H1 (cell line): Measurements from ENCODE around the gene LARP6. TPM values are rescaled to one million over a fixed set of nuclear protein-coding genes. Genes with fewer than 3 reads are reported as not detected.

Source experiments
- BACH1 ChIP-seq: IDR thresholded peaks from 2 replicates; pipeline ENCODE4 v1.6.1; 2012; ENCODE audit warnings: low read length, improper control_type of control experiment
- CBX5 ChIP-seq: fragments of 300-800, 300-1000 bp; sonication (generic); IDR thresholded peaks from 2 replicates; pipeline ENCODE4 v1.7.1; 2016; ENCODE audit warnings: antibody characterized with exemption, low read length, low read depth
- EGR1 ChIP-seq: IDR thresholded peaks from 2 replicates; pipeline ENCODE4 v1.6.1; 2011; ENCODE audit warnings: low read depth, low read length, borderline replicate concordance
- KDM4A ChIP-seq: IDR thresholded peaks from one replicate; pipeline ENCODE4 v1.7.1; 2012; ENCODE audit warnings: low read depth, mild to moderate bottlenecking, moderate library complexity, low read length, inconsistent platforms; ENCODE audit not compliant: severe bottlenecking
- NANOG ChIP-seq: IDR thresholded peaks from 2 replicates; pipeline ENCODE4 v1.6.1; 2011; ENCODE audit warnings: low read length, low read depth, mild to moderate bottlenecking, inconsistent platforms; ENCODE audit not compliant: insufficient read depth, poor library complexity, severe bottlenecking
- NRF1 ChIP-seq: IDR thresholded peaks from 2 replicates; pipeline ENCODE4 v1.6.1; 2011; ENCODE audit warnings: mild to moderate bottlenecking, low read depth, low read length, improper control_type of control experiment
- POLR2A ChIP-seq, 2 experiments: IDR thresholded peaks; 1 replicate in 1 of 2; 2 replicates in 1 of 2; pipeline ENCODE4 v1.6.1; 2011; ENCODE audit warnings: low read depth in 2 of 2, low read length in 2 of 2, mild to moderate bottlenecking in 2 of 2; ENCODE audit errors: control extremely low read depth in 1 of 2
- SRF ChIP-seq: IDR thresholded peaks from 2 replicates; pipeline ENCODE4 v1.6.1; 2011; ENCODE audit warnings: mild to moderate bottlenecking, low read depth, low read length, moderate library complexity
- TAF7 ChIP-seq: optimal IDR thresholded peaks from 2 replicates; pipeline ENCODE3; 2011; ENCODE audit warnings: low read depth, mild to moderate bottlenecking, inconsistent platforms, low read length, moderate library complexity, borderline replicate concordance
- TBP ChIP-seq: IDR thresholded peaks from 2 replicates; pipeline ENCODE4 v1.6.1; 2011; ENCODE audit warnings: low read depth, low read length, improper control_type of control experiment
- TEAD4 ChIP-seq: IDR thresholded peaks from 2 replicates; pipeline ENCODE4 v1.6.1; 2012; ENCODE audit warnings: low read depth, low read length, inconsistent platforms, mixed read lengths
- polyA plus RNA-seq, 7 experiments: library from polyadenylated mRNA; depleted of rRNA in 3 of 7; stranded (reverse) in 5 of 7; unstranded in 2 of 7; fragments of >200 nt in 5 of 7; fragments of 200-250 nt in 2 of 7; gene quantifications; 1 replicate in 5 of 7; 2 replicates in 1 of 7; 4 replicates in 1 of 7; pipeline versions ENCODE4 v1.2.1 to v1.2.3, GENCODE V29; 2011 to 2013; ENCODE audit warnings: missing spikeins in 2 of 7, mixed read lengths in 2 of 7
- total RNA-seq: library from RNA; stranded (reverse); fragmentation: NEBNext Ultra II Directional; extraction: Animal tissue kit (Norgen Biotek cat#: 25700); gene quantifications from 2 replicates; pipeline ENCODE4 v1.2.1, GENCODE V29; 2021
- TF ChIP-seq, protein P1 (sequence below): fragments of 300-600 bp; sonication (generic); IDR thresholded peaks from 2 replicates; pipeline ENCODE4 v1.7.1; 2012; ENCODE audit warnings: low read length, moderate library complexity, mild to moderate bottlenecking, inconsistent platforms; ENCODE audit not compliant: insufficient replicate concordance

The LARP6 gene
- total and polyA plus RNA-seq, 2 of the 8 experiments (the other 6 are each of a cell fraction or from before 2014, with no cell fraction given) = 21.0 to 24.7 TPM

DNA sequence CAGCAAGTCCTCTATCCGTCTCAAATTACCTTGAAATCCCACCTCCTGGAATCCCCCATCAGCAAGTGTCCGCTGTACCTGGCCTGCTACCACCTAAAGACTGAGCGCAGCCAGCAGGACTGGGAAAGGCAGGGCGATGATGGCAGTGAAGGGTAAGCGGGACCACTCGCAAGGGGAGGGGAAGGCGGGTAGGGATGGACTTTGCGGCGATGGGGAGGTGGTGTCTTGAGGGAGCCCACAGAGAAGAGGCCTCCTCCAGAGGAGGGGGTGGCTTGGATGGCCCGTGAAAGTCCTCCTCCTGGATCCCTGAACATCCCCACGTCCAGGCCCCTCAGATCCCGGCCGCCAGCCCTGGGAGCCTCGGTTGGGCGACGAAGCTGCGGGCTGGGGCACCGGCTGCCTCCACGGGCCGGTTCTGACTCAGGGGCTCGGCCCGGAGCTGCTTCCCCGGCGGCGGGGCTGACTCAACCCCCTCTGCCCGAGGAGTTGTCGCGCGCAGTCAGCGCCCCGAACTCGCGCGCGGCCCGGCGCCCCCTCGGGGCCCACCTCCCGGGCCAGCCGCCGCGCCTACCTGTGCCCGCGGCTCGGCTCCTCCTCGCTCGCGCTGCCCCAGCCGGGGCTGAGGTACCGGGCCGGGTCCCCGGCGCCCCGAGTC is 512 bp downstream of the LARP6 start (continued):
- TF ChIP-seq, protein P1, sequence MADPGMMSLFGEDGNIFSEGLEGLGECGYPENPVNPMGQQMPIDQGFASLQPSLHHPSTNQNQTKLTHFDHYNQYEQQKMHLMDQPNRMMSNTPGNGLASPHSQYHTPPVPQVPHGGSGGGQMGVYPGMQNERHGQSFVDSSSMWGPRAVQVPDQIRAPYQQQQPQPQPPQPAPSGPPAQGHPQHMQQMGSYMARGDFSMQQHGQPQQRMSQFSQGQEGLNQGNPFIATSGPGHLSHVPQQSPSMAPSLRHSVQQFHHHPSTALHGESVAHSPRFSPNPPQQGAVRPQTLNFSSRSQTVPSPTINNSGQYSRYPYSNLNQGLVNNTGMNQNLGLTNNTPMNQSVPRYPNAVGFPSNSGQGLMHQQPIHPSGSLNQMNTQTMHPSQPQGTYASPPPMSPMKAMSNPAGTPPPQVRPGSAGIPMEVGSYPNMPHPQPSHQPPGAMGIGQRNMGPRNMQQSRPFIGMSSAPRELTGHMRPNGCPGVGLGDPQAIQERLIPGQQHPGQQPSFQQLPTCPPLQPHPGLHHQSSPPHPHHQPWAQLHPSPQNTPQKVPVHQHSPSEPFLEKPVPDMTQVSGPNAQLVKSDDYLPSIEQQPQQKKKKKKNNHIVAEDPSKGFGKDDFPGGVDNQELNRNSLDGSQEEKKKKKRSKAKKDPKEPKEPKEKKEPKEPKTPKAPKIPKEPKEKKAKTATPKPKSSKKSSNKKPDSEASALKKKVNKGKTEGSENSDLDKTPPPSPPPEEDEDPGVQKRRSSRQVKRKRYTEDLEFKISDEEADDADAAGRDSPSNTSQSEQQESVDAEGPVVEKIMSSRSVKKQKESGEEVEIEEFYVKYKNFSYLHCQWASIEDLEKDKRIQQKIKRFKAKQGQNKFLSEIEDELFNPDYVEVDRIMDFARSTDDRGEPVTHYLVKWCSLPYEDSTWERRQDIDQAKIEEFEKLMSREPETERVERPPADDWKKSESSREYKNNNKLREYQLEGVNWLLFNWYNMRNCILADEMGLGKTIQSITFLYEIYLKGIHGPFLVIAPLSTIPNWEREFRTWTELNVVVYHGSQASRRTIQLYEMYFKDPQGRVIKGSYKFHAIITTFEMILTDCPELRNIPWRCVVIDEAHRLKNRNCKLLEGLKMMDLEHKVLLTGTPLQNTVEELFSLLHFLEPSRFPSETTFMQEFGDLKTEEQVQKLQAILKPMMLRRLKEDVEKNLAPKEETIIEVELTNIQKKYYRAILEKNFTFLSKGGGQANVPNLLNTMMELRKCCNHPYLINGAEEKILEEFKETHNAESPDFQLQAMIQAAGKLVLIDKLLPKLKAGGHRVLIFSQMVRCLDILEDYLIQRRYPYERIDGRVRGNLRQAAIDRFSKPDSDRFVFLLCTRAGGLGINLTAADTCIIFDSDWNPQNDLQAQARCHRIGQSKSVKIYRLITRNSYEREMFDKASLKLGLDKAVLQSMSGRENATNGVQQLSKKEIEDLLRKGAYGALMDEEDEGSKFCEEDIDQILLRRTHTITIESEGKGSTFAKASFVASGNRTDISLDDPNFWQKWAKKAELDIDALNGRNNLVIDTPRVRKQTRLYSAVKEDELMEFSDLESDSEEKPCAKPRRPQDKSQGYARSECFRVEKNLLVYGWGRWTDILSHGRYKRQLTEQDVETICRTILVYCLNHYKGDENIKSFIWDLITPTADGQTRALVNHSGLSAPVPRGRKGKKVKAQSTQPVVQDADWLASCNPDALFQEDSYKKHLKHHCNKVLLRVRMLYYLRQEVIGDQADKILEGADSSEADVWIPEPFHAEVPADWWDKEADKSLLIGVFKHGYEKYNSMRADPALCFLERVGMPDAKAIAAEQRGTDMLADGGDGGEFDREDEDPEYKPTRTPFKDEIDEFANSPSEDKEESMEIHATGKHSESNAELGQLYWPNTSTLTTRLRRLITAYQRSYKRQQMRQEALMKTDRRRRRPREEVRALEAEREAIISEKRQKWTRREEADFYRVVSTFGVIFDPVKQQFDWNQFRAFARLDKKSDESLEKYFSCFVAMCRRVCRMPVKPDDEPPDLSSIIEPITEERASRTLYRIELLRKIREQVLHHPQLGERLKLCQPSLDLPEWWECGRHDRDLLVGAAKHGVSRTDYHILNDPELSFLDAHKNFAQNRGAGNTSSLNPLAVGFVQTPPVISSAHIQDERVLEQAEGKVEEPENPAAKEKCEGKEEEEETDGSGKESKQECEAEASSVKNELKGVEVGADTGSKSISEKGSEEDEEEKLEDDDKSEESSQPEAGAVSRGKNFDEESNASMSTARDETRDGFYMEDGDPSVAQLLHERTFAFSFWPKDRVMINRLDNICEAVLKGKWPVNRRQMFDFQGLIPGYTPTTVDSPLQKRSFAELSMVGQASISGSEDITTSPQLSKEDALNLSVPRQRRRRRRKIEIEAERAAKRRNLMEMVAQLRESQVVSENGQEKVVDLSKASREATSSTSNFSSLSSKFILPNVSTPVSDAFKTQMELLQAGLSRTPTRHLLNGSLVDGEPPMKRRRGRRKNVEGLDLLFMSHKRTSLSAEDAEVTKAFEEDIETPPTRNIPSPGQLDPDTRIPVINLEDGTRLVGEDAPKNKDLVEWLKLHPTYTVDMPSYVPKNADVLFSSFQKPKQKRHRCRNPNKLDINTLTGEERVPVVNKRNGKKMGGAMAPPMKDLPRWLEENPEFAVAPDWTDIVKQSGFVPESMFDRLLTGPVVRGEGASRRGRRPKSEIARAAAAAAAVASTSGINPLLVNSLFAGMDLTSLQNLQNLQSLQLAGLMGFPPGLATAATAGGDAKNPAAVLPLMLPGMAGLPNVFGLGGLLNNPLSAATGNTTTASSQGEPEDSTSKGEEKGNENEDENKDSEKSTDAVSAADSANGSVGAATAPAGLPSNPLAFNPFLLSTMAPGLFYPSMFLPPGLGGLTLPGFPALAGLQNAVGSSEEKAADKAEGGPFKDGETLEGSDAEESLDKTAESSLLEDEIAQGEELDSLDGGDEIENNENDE = no peak
- peak in 1 of 2 experiments; percentile 44; a peak in 2 of 3 replicates for TF ChIP-seq POLR2A (IDR thresholded peaks at IDR 0.05; ENCODE audit: control extremely low read depth in 1 of 2, low read depth in 2 of 2, low read length in 2 of 2)
- TF ChIP-seq NANOG = no peak
- TF ChIP-seq SRF = no peak
- TF ChIP-seq TEAD4 = no peak
- no peak for TF ChIP-seq TAF7
- TF ChIP-seq EGR1 = no peak
- TF ChIP-seq TBP = peak; percentile 70; the same call in 1 of the 2 replicates
- no peak for TF ChIP-seq BACH1
- TF ChIP-seq NRF1 = no peak
- no peak for TF ChIP-seq CBX5
- peak; percentile 50 for TF ChIP-seq KDM4A
